ENCODE results near the gene ZMIZ1.

DNA sequence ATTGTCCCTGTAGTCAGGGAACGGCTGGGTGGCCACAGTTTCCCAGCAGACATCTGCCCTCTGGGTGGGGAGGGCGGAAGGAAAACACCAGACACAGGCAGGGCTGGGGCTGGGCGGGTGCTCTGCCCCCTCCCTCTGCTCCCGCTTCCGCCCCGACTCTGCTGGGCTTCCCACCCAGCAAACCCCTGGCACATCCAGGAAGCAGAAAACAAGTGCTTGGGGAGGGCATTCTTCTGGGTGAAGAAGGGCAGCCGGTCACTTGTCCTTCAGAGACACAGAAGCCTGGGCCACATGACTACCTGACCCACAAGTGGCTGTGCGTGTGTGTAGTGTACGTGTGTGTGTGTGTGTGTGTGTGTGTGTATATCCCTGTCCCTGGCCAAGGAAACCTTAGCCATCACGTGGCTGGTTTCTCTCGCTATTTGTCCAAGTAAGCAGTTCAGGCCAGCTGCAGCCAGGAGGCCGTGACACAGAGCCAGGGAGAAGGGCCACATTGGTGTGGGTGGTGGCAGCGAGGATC, 77.9 kb downstream of the ZMIZ1 start:
- TF ChIP-seq, protein P1, sequence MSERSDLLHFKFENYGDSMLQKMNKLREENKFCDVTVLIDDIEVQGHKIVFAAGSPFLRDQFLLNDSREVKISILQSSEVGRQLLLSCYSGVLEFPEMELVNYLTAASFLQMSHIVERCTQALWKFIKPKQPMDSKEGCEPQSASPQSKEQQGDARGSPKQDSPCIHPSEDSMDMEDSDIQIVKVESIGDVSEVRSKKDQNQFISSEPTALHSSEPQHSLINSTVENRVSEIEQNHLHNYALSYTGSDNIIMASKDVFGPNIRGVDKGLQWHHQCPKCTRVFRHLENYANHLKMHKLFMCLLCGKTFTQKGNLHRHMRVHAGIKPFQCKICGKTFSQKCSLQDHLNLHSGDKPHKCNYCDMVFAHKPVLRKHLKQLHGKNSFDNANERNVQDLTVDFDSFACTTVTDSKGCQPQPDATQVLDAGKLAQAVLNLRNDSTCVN (tag by site-specific recombination; optimal IDR thresholded peaks at IDR 0.05) = no peak
- TF ChIP-seq, protein P2, sequence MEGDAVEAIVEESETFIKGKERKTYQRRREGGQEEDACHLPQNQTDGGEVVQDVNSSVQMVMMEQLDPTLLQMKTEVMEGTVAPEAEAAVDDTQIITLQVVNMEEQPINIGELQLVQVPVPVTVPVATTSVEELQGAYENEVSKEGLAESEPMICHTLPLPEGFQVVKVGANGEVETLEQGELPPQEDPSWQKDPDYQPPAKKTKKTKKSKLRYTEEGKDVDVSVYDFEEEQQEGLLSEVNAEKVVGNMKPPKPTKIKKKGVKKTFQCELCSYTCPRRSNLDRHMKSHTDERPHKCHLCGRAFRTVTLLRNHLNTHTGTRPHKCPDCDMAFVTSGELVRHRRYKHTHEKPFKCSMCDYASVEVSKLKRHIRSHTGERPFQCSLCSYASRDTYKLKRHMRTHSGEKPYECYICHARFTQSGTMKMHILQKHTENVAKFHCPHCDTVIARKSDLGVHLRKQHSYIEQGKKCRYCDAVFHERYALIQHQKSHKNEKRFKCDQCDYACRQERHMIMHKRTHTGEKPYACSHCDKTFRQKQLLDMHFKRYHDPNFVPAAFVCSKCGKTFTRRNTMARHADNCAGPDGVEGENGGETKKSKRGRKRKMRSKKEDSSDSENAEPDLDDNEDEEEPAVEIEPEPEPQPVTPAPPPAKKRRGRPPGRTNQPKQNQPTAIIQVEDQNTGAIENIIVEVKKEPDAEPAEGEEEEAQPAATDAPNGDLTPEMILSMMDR (tag by site-specific recombination; IDR thresholded peaks at IDR 0.05) = no peak
- TF ChIP-seq ZNF600 (tag by site-specific recombination; IDR thresholded peaks at IDR 0.05) (no peak), SP2 (tag by site-specific recombination; IDR thresholded peaks at IDR 0.05) (no peak), MYNN (tag by site-specific recombination; IDR thresholded peaks at IDR 0.05; ENCODE audit: borderline replicate concordance) (no peak), PBX3 (CRISPR knock-in tag; IDR thresholded peaks at IDR 0.05) (no peak), SALL2 (tag by site-specific recombination; IDR thresholded peaks at IDR 0.05; ENCODE audit: borderline replicate concordance) (no peak), TRIM28 (IDR thresholded peaks at IDR 0.05; ENCODE audit: borderline replicate concordance, low read length) (no peak), SCRT1 (tag by site-specific recombination; IDR thresholded peaks at IDR 0.05; ENCODE audit: borderline replicate concordance) (no peak), BCL11A (tag by site-specific recombination; IDR thresholded peaks at IDR 0.05; ENCODE audit: low read depth) (no peak), ZNF623 (tag by site-specific recombination; IDR thresholded peaks at IDR 0.05) (no peak), ZBTB21 (tag by site-specific recombination; IDR thresholded peaks at IDR 0.05) (no peak), ZNF398 (tag by site-specific recombination; IDR thresholded peaks at IDR 0.05) (no peak), HOXA7 (CRISPR knock-in tag; IDR thresholded peaks at IDR 0.05; ENCODE audit: borderline replicate concordance) (no peak)

Measured in HEK293 (cell line).